ENCODE data around the gene LECT2.
A peak's percentile ranks its signal among the peaks of the same experiment; 100 is the strongest.

LECT2 gene

DNA sequence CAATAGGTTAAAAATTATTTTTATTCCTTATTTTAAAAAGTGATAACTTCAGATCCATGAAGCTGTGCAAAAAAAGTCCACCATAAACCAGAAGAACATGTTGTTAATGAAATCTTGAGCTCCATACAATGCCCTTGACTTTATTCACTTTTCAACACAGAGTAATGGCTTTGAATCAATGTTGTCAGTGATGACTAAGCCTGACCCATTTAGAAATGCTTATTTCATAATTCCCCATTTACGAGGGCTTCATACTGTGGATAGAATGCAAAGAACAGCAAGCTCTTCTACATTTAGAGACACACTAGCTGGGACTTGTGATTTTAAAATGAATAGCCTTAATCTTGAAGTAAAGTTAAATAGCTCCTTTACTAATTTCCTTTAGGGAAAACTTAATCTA lies 33.4 kb downstream of the LECT2 start:
- TF ChIP-seq, protein P1, sequence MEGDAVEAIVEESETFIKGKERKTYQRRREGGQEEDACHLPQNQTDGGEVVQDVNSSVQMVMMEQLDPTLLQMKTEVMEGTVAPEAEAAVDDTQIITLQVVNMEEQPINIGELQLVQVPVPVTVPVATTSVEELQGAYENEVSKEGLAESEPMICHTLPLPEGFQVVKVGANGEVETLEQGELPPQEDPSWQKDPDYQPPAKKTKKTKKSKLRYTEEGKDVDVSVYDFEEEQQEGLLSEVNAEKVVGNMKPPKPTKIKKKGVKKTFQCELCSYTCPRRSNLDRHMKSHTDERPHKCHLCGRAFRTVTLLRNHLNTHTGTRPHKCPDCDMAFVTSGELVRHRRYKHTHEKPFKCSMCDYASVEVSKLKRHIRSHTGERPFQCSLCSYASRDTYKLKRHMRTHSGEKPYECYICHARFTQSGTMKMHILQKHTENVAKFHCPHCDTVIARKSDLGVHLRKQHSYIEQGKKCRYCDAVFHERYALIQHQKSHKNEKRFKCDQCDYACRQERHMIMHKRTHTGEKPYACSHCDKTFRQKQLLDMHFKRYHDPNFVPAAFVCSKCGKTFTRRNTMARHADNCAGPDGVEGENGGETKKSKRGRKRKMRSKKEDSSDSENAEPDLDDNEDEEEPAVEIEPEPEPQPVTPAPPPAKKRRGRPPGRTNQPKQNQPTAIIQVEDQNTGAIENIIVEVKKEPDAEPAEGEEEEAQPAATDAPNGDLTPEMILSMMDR (IDR thresholded peaks at IDR 0.05; ENCODE audit: insufficient read depth, low read depth, low read length, missing control alignments), result no peak

DNA sequence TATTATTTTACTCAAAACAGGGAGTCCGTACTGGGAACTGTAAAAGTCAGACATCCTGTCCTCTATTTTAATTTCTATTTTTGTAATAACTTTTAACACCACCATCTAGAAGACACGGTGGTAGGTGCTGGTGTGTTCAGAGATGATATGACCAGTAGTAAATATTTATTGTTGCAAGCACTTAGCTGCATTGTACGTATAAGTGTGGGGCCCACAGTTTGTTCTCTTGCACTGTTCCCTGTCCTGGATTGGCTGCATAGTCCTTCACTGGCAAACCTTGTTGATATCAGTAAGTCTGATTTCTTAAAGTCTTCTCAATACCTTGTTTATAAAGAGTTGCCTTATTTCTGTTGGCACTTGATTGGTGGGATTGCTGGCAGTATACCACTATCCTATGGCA lies 34.6 kb downstream of the LECT2 start:
- H3K4me3 ChIP-seq (ENCODE audit: low read length), result no peak overlapping the region
- TF ChIP-seq, protein P1 (IDR thresholded peaks at IDR 0.05; ENCODE audit: insufficient read depth, low read depth, low read length, missing control alignments), result no peak
- DNase-seq (ENCODE audit: low read depth), result no peak

More for the DNA sequence above, 33.4 kb downstream of the LECT2 start:
- DNase-seq (ENCODE audit: low read depth), result peak; percentile 58
- no peak overlapping the region for H3K4me3 ChIP-seq (ENCODE audit: low read length)

DNA sequence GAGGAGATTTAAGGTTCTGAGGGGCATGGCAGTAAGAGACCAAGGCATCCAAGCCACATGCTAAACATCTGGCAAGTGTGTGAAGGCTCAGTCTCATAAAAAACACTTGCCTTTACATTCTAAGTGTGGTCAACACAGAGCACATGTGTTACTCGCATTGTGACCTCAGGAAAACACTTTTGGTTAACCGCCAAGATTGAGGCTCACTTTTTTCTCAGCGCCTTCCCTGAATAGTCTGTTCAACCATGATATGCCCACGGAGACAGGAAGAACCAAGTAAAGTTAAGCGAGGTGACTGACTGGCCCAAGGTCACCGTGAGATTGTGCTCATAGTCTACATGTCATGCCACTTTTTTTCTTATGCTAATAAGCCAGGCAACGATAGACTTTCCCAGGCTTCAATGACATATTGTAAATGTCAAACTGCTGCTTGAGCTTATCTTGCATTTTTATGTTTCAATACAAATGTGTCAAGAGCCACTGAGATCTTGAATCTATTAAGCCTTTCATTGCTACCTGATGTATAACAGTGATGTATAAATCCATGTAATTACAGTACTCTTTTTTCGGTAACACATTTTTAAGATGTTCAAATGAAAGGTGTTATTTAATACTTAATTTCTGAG lies 38.0 kb downstream of the LECT2 start:
- TF ChIP-seq, protein P1 (IDR thresholded peaks at IDR 0.05; ENCODE audit: insufficient read depth, low read depth, low read length, missing control alignments), result no peak

DNA sequence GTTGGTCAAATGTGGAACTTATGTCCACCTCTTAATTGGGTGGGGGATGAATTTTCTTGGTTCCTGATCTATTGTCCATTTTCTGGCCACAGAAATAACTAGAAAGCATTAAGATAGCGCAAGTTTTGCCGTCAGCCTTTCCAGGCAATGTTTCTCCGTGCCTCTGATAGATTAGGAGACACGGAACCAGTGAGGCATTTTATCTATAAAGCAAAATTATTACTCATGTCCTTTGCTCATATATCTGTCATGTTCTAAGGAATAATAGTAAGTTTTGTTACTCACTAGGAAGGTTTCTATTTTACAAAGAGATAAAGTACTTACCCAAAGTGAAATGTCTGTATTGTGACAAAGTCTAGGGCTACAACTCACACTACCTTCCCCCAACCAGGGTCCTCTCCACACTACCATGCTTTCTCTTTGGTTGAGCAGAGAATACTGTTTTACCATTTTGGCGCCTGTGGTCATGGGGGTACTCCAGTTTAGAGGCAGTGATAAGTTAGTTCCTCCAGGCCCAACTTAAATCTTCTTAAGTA lies 39.2 kb downstream of the LECT2 start:
- DNase-seq (ENCODE audit: low read depth), result no peak

More for the DNA sequence above, 38.0 kb downstream of the LECT2 start:
- H3K4me3 ChIP-seq (ENCODE audit: low read length), result no peak overlapping the region
- DNase-seq (ENCODE audit: low read depth), result no peak

DNA sequence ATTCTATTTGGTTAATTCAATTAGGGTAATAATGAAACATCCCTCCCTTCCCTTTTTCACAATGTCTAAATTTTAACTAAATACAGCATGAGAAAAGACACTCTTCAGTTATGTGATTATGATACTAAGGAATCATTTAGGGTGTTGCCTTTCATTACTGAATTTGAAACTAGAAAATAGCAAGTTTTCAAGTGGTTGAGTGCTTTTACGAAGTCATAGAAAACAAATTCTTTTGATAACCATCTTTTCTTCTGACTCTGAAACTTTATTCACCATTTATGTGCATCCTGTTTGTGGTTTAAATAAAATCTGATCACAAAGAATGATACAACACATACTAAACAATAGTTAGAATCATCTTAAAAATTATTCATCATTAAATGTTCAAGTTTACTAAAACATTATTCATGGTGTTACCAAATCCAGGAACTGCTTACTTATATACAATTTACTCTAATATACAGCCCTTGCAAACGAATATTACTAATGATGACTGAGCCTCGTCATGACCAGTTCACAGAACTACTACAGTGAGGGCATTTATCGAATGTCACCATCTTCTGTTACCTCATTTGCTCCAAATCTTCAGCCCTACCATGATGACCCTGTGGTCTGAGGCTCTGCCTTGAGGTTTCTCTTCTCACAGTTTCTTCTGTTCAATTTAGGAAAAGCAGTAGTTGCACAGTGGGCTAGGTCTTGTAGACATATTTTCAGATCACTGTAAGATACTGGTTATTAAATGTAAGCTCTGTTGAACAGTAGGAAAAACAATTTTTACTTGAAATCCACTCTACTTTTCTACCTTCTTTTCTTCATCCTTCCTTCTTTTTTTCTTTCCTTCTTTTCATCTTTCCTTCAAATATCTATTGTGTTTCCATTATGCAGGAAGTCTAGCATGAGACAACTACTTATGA lies 40.8 kb downstream of the LECT2 start:
- no peak overlapping the region for H3K4me3 ChIP-seq (ENCODE audit: low read length)

More for the DNA sequence above, 39.2 kb downstream of the LECT2 start:
- no peak overlapping the region for H3K4me3 ChIP-seq (ENCODE audit: low read length)
- TF ChIP-seq, protein P1 (IDR thresholded peaks at IDR 0.05; ENCODE audit: insufficient read depth, low read depth, low read length, missing control alignments), result no peak

DNA sequence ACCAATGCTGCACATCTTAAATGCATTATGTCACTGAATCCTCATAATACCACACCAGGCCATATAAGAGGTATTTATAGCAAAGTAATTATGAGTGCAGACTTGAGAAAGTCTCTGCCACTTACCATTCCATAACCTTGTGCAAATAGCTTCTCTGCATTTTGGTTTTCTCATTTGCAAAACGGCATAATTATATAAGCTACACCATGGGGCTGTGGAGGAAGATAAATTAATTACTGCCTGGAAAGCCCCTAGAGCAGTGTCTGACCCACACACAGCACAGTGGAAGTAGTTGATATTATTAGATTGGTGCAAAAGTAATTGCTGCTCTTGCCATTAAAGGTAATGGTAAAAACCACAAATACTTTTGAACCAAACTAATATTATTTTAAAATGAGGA lies 49.6 kb downstream of the LECT2 start:
- no peak overlapping the region for H3K4me3 ChIP-seq (ENCODE audit: low read length)
- DNase-seq (ENCODE audit: low read depth), result no peak
- TF ChIP-seq, protein P1 (IDR thresholded peaks at IDR 0.05; ENCODE audit: insufficient read depth, low read depth, low read length, missing control alignments), result no peak

More for the DNA sequence above, 40.8 kb downstream of the LECT2 start:
- TF ChIP-seq, protein P1 (IDR thresholded peaks at IDR 0.05; ENCODE audit: insufficient read depth, low read depth, low read length, missing control alignments), result no peak
- DNase-seq (ENCODE audit: low read depth), result no peak

All from epithelial cell of esophagus (primary cell).